Right cardiac atrium (tissue), 5 donors: Measurements from ENCODE around the gene GABRG2. TPM values are rescaled to one million over a fixed set of nuclear protein-coding genes. Genes with fewer than 3 reads are reported as not detected.
A peak's percentile ranks its signal among the peaks of the same experiment; 100 is the strongest.
"Not testable (repeated sequence)": the region's sequence is repeated elsewhere in the genome, so short reads cannot be mapped to it uniquely, and the experiment has no call there.

ENCODE experiments used
- ATAC-seq, 2 donors: fragments of 200-7000 bp; cut with Tn5 transposase; one replicate each; pipeline versions ENCODE4 v1.8.0 to v1.9.1; 2020; ENCODE audit warnings: moderate library complexity in 2 of 2, mild to moderate bottlenecking in 1 of 2
- DNase-seq, 3 donors: peaks; one replicate each; pipeline ENCODE4 v3.0.0-alpha.2; 2020
- H3K27ac ChIP-seq: one replicate; pipeline ENCODE4 v1.5.1; 2013; ENCODE audit warnings: mild to moderate bottlenecking, low read length, control low read depth, moderate library complexity
- H3K27me3 ChIP-seq: one replicate; pipeline ENCODE4 v1.6.1; 2013; ENCODE audit not compliant: control insufficient read depth, insufficient read depth
- H3K4me1 ChIP-seq: one replicate; pipeline ENCODE4 v1.6.1; 2013; ENCODE audit warnings: low read length; ENCODE audit not compliant: control insufficient read depth, insufficient read depth
- H3K4me3 ChIP-seq: one replicate; pipeline ENCODE4 v1.5.1; 2013; ENCODE audit warnings: low read length, control low read depth
- H3K9me3 ChIP-seq: one replicate; pipeline ENCODE4 v1.6.1; 2013; ENCODE audit warnings: low read length; ENCODE audit not compliant: control insufficient read depth
- WGBS: extraction: QIAGEN DNeasy Blood & Tissue Kit; methylation state at CpG from one replicate; pipeline ENCODE4 v1.1.7; 2013; 5-methylcytosine and 5-hydroxymethylcytosine counted together
- intact Hi-C, 4 donors: fragments of 100-400 bp; cut with DNase I; formaldehyde crosslinking; loops; one replicate each; pipeline versions ENCODE4 v1.11.0 to v1.14.0; 2022 to 2023
- long read RNA-seq, 4 donors: library from polyadenylated mRNA; unstranded; transcript quantifications; one replicate each; pipeline ENCODE4 v2.0.0, GENCODE V29; 2020 to 2021
- polyA plus RNA-seq: library from polyadenylated mRNA; stranded (reverse); fragments of 200-250 nt; gene quantifications from one replicate; pipeline ENCODE4 v1.2.3, GENCODE V29; 2013
- total RNA-seq, 4 donors: library from RNA; stranded (reverse); fragmentation: NEBNext Ultra II Directional; extraction: Animal tissue kit (Norgen Biotek cat#: 25700); gene quantifications; one replicate each; pipeline ENCODE4 v1.2.1, GENCODE V29; 2021
- donor health status: healthy with polysubstance abuse.
- donor health status: DM: no; HTN: yes; CAD: no.
- donor health status: DM: no; HTN: no; CAD: no.
- donor health status: DM: no; HTN: yes; CAD: no; lungs with severe emphysema.
- donor health status: DM: yes; HTN: yes; CAD: no.

GABRG2 gene
- total RNA-seq (not detected), polyA plus RNA-seq (not detected)
- long read RNA-seq, donor 1, result 0 reads
- long read RNA-seq, donor 2, result 0 reads
- long read RNA-seq, donor 3, result 0 reads
- long read RNA-seq, donor 4, result 0 reads

DNA sequence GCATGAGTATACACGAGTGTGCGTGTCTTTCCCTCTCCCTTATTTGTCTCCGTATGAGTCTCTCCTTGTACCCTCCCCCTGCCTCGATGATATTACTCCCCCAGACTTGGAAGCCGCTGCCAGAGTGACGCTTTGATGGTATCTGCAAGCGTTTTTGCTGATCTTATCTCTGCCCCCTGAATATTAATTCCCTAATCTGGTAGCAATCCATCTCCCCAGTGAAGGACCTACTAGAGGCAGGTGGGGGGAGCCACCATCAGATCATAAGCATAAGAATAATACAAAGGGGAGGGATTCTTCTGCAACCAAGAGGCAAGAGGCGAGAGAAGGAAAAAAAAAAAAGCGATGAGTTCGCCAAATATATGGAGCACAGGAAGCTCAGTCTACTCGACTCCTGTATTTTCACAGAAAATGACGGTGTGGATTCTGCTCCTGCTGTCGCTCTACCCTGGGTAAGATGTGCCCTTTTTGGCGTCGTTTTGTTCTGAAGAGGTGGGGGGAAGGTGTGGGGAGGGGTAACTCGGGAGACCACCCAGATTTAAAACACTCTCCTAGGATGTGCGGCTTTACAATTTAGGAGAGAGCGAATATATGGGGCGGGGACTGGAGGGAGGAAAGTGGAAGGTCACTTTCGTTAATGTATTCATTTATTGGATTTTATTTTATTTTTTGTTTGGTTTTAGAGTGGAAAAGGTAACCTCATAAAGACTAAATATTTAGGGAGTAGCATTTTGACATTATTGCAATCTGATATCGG, at the start of gene GABRG2:
Gene GABRG2, plus strand, starts transcription at position 119 of the 757 bp plus-strand sequence. Its CDS starts 227 bp downstream, at position 346.
- 4% methylated on average over 21 of the region's 21 CpGs for WGBS
- Histone ChIP-seq H3K4me3 (no peak within 1 kb of the TSS), H3K9me3 (no peaks in the 10 kb centered on the region), H3K27ac (no peak within 1 kb of the TSS), H3K27me3 (no peaks in the 10 kb centered on the region), H3K4me1 (no peaks in the 10 kb centered on the region)
- DNase-seq (no peak), ATAC-seq (no peak)
- intact Hi-C loops, result no loop called here

- no peaks in the 10 kb centered on the region for H3K27me3 ChIP-seq
- intact Hi-C loops, result no loop called here
These were observed 42.3 kb upstream of the GABRG2 start for GRCh38 chr5:162025312-162025711.

GRCh38 chr5:162026803-162027202, 40.8 kb upstream of the GABRG2 start:
- no peaks in the 10 kb centered on the region for H3K27me3 ChIP-seq
- H3K27ac ChIP-seq, result no peak overlapping the region
- ATAC-seq (no peak), DNase-seq (no peak)
- H3K4me3 ChIP-seq, result no peak overlapping the region
- intact Hi-C loops, result no loop called here
- no peaks in the 10 kb centered on the region for H3K9me3 ChIP-seq
- whole genome bisulfite sequencing, result 70% methylated on average over 4 of the region's 4 CpGs
- H3K4me1 ChIP-seq, result no peaks in the 10 kb centered on the region

More at GRCh38 chr5:162025312-162025711, 42.3 kb upstream of the GABRG2 start:
- 73% methylated on average over 2 of the region's 2 CpGs for WGBS
- DNase-seq (no peak), ATAC-seq (no peak)
- no peak overlapping the region for H3K4me3 ChIP-seq
- H3K27ac ChIP-seq, result no peak overlapping the region
- no peaks in the 10 kb centered on the region for H3K9me3 ChIP-seq
- H3K4me1 ChIP-seq, result no peaks in the 10 kb centered on the region

DNA sequence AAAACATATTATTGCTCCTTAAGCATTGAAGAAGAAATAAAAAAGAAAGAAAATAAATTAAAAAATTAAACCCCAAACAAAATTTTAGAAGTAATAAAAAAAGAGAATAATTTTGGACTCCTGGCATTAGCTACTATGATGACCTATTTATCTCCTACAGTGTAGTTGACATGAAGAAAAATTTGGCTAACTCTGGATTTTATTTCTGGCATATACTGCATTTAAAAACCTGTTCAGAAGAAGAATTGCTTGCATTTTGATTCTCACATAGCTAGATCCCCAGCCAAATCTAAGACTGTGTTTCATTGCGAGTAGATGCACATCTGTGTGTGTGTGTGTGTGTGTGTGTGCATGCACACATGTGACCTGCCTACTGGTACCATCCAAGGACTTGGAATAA, 30.1 kb upstream of the GABRG2 start:
- intact Hi-C loops, result no loop called here
- Histone ChIP-seq H3K4me3 (no peak overlapping the region), H3K27me3 (no peaks in the 10 kb centered on the region), H3K27ac (no peak overlapping the region), H3K9me3 (no peaks in the 10 kb centered on the region), H3K4me1 (no peaks in the 10 kb centered on the region)
- ATAC-seq (no peak), DNase-seq (no peak)
- WGBS, result 78% methylated on average over 1 of the region's 1 CpG

DNA sequence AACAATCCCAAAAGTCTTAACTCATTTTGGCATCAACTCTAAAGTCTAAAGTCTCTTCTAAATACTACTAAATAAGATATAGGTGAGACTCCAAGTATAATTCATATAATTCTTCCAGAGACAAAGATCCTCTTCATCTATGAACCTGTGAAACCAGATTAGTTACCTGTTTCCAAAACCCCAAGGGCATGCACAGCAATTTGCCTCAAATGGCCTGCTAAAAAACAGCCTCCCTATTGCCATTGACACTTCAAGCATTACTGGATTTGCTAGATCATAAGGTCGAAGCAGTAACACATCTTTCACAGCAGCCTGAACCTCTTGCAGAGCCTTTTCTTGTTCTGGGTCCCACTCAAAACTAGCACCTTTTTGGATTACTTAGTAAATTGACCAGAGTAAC, 20.3 kb upstream of the GABRG2 start:
- intact Hi-C loops, result no loop called here
- no peaks in the 10 kb centered on the region for H3K9me3 ChIP-seq
- no peaks in the 10 kb centered on the region for H3K27me3 ChIP-seq
- no peak overlapping the region for H3K4me3 ChIP-seq
- 38% methylated on average over 1 of the region's 1 CpG for WGBS
- ATAC-seq, result no peak
- no peak overlapping the region for H3K27ac ChIP-seq
- H3K4me1 ChIP-seq, result no peaks in the 10 kb centered on the region
- DNase-seq, result no peak

DNA sequence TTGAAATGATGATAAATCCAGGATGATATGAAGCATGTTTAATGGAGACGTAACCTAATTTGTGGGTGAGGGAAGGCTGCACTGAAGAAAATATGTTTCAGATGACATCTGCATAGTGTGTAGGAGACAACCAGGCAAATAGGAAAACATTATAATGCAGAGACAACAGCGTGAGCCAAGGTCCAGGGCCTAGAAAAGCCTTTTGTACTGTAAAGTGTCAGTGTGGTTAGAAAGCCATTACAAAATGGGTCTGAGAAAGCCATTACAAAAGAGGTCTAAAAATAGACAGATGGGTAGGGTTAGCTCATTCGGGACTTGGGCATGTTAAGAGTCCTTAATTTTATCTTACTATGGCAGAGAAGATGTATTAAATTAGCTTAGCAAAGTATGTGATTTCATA, 14.9 kb upstream of the GABRG2 start:
- 52% methylated on average over 3 of the region's 3 CpGs for WGBS
- no peak for ATAC-seq
- no peaks in the 10 kb centered on the region for H3K9me3 ChIP-seq
- no peak for DNase-seq
- H3K4me3 ChIP-seq, result no peak overlapping the region
- intact Hi-C loops, result no loop called here
- H3K27me3 ChIP-seq, result no peaks in the 10 kb centered on the region
- H3K4me1 ChIP-seq, result no peaks in the 10 kb centered on the region
- H3K27ac ChIP-seq, result no peak overlapping the region

GRCh38 chr5:162055095-162055494, 12.5 kb upstream of the GABRG2 start:
- H3K4me3 ChIP-seq, H3K27ac ChIP-seq, DNase-seq, H3K4me1 ChIP-seq, ATAC-seq, H3K9me3 ChIP-seq, H3K27me3 ChIP-seq, intact Hi-C loops: not testable (repeated sequence)
- WGBS, result 84% methylated on average over 4 of the region's 4 CpGs

DNA sequence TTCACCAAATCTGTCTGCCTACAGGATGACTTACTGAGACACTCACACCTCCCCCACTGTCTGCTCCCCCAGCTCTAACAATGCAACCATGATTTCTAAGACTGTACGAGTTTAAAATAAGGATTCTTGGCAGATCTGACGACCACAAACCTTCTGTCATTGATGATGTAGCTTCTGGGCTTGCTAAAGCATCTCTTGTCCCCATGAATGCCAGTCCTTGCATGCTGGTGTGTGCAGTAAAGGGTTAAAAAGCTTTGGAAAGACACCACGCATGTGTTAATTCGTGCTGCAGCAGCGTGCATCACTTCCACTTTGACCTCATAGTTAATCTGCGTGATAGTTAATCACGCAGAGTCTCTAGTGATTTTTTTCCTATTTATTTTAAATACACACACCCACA, 411 bp upstream of the GABRG2 start:
- DNase-seq (no peak), ATAC-seq (no peak)
- Histone ChIP-seq H3K27me3 (no peaks in the 10 kb centered on the region), H3K9me3 (no peaks in the 10 kb centered on the region), H3K4me1 (no peaks in the 10 kb centered on the region), H3K27ac (no peak overlapping the region), H3K4me3 (no peak overlapping the region)
- 5% methylated on average over 7 of the region's 7 CpGs for WGBS
- intact Hi-C loops, result no loop called here

- H3K27ac ChIP-seq, result no peak overlapping the region
- no peak overlapping the region for H3K4me3 ChIP-seq
- intact Hi-C loops, result no loop called here
- no peaks in the 10 kb centered on the region for H3K4me1 ChIP-seq
- ATAC-seq, result no peak
- H3K9me3 ChIP-seq, result no peaks in the 10 kb centered on the region
- 5% methylated on average over 12 of the region's 12 CpGs for WGBS
- H3K27me3 ChIP-seq, result no peaks in the 10 kb centered on the region
- peak in 2 of 3 donors; percentile 15 to 51 for DNase-seq
These were observed 839 bp downstream of the GABRG2 start for GRCh38 chr5:162068412-162068811.

DNA sequence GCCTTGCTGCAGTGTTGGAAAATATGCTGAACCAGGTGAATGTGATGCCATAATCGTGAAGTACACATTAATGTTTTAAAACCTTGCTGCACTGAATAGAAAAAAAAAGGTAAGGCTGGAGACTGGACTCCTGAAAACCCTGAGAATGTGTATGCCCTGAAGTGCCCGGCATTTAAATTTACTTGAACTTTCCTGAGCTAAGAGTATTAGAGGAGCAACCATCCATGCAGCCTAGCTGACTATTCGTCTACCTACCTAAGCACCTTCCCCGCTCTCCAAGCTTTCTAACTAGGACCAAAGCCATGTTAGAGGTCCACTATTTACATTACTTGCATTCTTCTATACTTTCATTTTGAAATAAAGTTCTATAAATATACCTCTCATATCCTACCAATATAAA, 1.4 kb downstream of the GABRG2 start:
- H3K9me3 ChIP-seq, result no peaks in the 10 kb centered on the region
- no peak overlapping the region for H3K4me3 ChIP-seq
- WGBS, result 76% methylated on average over 4 of the region's 4 CpGs
- ATAC-seq, result no peak
- intact Hi-C loops, result no loop called here
- no peaks in the 10 kb centered on the region for H3K4me1 ChIP-seq
- no peak overlapping the region for H3K27ac ChIP-seq
- H3K27me3 ChIP-seq, result no peaks in the 10 kb centered on the region
- no peak for DNase-seq

DNA sequence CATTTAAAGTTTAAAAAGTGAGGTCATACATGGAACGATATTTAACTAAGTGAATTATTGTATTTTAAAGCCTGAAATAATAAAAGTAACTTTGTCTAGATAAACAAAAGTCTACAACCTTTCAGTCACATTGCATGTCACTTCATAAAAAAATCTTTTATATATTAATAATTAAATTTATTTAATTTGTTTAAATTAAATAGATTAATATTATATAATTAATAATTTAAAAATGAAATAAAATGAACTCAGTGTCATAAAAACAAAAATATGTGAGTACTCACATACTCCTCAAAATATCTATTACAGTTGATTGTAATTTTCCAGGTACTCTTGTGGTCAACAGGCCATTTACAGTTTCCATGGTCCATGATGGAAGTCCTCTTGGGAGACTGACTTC, 11.2 kb downstream of the GABRG2 start:
- no peak overlapping the region for H3K4me3 ChIP-seq
- DNase-seq (no peak), ATAC-seq (no peak)
- 94% methylated on average over 1 of the region's 1 CpG for WGBS
- H3K27ac ChIP-seq, result no peak overlapping the region
- H3K4me1 ChIP-seq, result no peaks in the 10 kb centered on the region
- H3K27me3 ChIP-seq, result no peaks in the 10 kb centered on the region
- intact Hi-C loops, result no loop called here
- no peaks in the 10 kb centered on the region for H3K9me3 ChIP-seq
